ENCODE data around the gene E4F1. TPM values are rescaled to one million over a fixed set of nuclear protein-coding genes. Genes with fewer than 3 reads are reported as not detected.

Gene E4F1
- total RNA-seq, 1 experiment from 2014 or later = 34.4 TPM

GRCh38 chr16:2270588-2271470, 47.4 kb downstream of the E4F1 start (continued):
- TF ChIP-seq PRDM15 (CRISPR knock-in tag; IDR thresholded peaks at IDR 0.05) (no peak), ZNF232 (CRISPR knock-in tag; IDR thresholded peaks at IDR 0.05) (no peak), E2F5 (CRISPR knock-in tag; IDR thresholded peaks at IDR 0.05) (no peak), GTF2I (CRISPR knock-in tag; conservative IDR thresholded peaks at IDR 0.05) (no peak)

GRCh38 chr16:2271848-2272461, 48.6 kb downstream of the E4F1 start:
- Mint-ChIP-seq H3K9me3 (no peaks in the 10 kb centered on the region), H3K27ac (no peak overlapping the region), H3K4me1 (peaks cover 10% of the 10 kb centered on the region), H3K36me3 (peaks cover under 1% of the 10 kb centered on the region; the same call in 1 of the 2 replicates), H3K4me3 (no peak overlapping the region), H3K27me3 (ENCODE audit: low read depth) (no peaks in the 10 kb centered on the region)
- ChIA-PET CTCF (interaction anchor here (1.1 to 2.4 kb wide), 3 partner anchors 9 to 77 kb away, joined by 3 to 9 read pairs (median 3); partner anchors contain the start of gene ECI1), POLR2A (no interaction called here)
- TF ChIP-seq ZNF416 (CRISPR knock-in tag; IDR thresholded peaks at IDR 0.05) = no peak
- TF ChIP-seq ETV6 (CRISPR knock-in tag; IDR thresholded peaks at IDR 0.05) = no peak
- TF ChIP-seq EMX1 (CRISPR knock-in tag; IDR thresholded peaks at IDR 0.05) = no peak
- no peak for TF ChIP-seq MXD4 (CRISPR knock-in tag; IDR thresholded peaks at IDR 0.05; ENCODE audit: borderline replicate concordance)
- no peak for TF ChIP-seq ARID4B (CRISPR knock-in tag; IDR thresholded peaks at IDR 0.05; ENCODE audit: borderline replicate concordance)
- no peak for TF ChIP-seq ZNF281 (CRISPR knock-in tag; IDR thresholded peaks at IDR 0.05)
- TF ChIP-seq NFATC4 (CRISPR knock-in tag; IDR thresholded peaks at IDR 0.05) = no peak
- no peak for TF ChIP-seq JAZF1 (CRISPR knock-in tag; IDR thresholded peaks at IDR 0.05)
- TF ChIP-seq STAT6 (CRISPR knock-in tag; conservative IDR thresholded peaks at IDR 0.05; ENCODE audit: low read depth) = no peak
- no peak for TF ChIP-seq SMAD4 (CRISPR knock-in tag; IDR thresholded peaks at IDR 0.05)
- no peak for TF ChIP-seq ATF2 (CRISPR knock-in tag; IDR thresholded peaks at IDR 0.05; ENCODE audit: borderline replicate concordance, low read depth)
- ATAC-seq (no peak), DNase-seq (ENCODE audit: low spot score) (no peak)
